Tibial nerve (tissue), 3 donors: ENCODE measurements around the gene ZNF691.

Experiments
- CTCF ChIP-seq, 5 experiments: fragments of 200-600 bp in 3 of 5; fragments of 450-650 bp in 2 of 5; sonication (generic) in 3 of 5; IDR thresholded peaks; one replicate each; pipeline ENCODE4 v1.5.1; 2016 to 2019; ENCODE audit warnings: antibody characterized with exemption in 5 of 5, mild to moderate bottlenecking in 3 of 5, moderate library complexity in 2 of 5
- POLR2A ChIP-seq, 2 donors: fragments of 450-650 bp; IDR thresholded peaks; one replicate each; pipeline ENCODE4 v1.6.1; 2017; ENCODE audit warnings: antibody characterized with exemption in 2 of 2, mild to moderate bottlenecking in 2 of 2, moderate library complexity in 2 of 2

GRCh38 chr1:42845193-42845592 is 1.2 kb upstream of the ZNF691 start:
- TF ChIP-seq POLR2A (IDR thresholded peaks at IDR 0.05) (no peak), CTCF (IDR thresholded peaks at IDR 0.05) (no peak)
